SKM-1 (cell line): ENCODE results near the gene RADIL.
"Not testable (repeated sequence)": the region's sequence is repeated elsewhere in the genome, so short reads cannot be mapped to it uniquely, and the experiment has no call there.

Experiments used
- DNase-seq: peaks from one replicate; lab custom pipeline; 2025; ENCODE audit not compliant: unreplicated experiment; lab: John Stamatoyannopoulos, UW

The RADIL gene

DNA sequence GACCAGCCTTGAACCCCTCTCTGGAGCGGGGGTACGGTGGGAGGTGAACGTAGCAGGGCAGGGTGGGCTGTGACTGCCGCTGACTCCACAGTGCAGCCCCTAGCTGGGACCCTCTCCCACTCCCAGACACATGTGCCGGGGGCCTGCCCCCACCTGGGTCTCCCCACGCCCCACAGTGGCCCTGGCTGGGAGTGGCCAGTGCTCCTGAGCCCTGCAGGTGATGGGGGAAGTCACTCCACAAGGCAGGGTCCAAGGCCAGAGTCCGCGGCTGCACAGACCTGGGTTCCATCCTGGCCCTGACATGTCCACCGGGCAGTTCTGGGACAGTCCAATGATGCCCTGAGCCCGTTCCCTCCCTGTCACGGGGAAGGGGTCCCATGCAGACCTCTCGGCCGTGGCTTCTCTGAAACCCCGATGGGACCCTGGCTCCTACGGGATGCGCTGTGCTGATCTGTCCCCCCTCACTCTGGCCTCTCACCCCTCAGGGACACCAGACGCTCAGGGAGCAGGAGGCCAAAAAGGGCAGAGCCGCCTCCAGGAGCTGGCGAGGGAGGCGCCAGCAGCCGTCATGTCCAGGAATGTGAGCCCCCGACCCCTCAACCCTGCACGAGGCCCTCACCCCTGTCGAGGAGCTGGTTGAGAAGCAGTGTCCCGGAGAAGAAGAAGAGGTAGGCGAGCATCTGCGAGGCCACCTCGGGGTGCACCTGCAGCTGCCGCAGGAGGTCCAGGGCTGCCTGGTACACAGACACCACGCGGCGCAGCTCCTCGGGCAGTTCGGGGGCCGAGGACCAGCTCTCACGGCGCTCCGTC, 67.7 kb downstream of the RADIL start:
- no peak for DNase-seq

GRCh38 chr7:4815121-4815520, 68.4 kb downstream of the RADIL start:
- DNase-seq, result no peak

GRCh38 chr7:4814433-4814832, 69.1 kb downstream of the RADIL start:
- no peak for DNase-seq

DNA sequence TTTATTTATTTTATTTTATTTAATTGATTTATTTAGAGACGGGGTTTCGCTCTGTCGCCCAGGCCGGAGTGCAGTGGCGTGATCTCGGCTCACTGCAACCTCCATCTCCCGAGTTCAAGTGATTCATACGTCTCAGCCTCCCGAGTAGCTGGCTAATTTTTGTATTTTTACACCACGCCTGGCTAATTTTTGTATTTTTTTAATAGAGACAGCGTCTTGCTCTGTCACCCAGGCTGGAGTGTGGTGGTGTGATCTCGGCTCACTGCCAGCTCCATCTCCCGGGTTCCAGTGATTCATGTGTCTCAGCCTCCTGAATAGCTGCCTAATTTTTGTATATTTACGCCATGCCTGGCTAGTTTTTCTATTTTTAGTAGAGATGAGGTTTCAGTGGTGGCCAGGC, 73.8 kb downstream of the RADIL start:
- DNase-seq, result no peak

GRCh38 chr7:4809091-4809591, 74.4 kb downstream of the RADIL start:
- DNase-seq, result no peak

GRCh38 chr7:4808565-4808964, 75.0 kb downstream of the RADIL start:
- no peak for DNase-seq

GRCh38 chr7:4808026-4808425, 75.5 kb downstream of the RADIL start:
- no peak for DNase-seq

GRCh38 chr7:4807598-4808016, 75.9 kb downstream of the RADIL start:
- no peak for DNase-seq

DNA sequence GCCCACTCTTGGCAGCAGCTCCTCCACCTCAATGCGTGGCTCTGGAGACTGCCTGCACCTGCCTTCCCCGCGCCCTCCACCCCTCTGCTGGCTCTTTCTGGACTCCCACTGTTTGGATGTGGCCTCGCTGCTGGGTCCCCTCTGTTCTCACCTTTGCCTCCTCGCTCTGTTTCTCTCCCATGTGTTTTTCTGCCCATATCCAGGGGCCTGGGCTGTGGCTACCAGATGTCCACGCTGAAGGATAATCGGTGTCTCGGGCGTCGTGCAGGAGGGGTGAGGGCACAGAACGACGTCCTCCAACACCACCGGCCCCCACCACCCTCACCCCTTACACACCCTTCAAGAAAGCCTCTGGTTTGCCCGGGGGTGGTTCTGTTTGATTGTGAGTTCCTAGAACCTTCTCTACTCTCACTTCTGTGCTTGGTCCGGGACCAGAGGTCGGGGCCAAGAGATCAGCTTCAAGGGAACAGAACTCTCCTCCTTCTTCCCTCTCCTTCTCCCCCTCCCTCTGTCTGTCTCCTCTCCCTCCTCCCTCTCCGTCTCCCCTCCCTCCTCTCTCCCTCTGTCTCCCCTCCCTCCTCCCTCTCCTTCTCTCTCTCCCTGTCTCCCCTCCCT, 76.4 kb downstream of the RADIL start:
- no peak for DNase-seq

- no peak for DNase-seq
Observed at GRCh38 chr7:4805984-4806300, 77.6 kb downstream of the RADIL start.

GRCh38 chr7:4805110-4805983, 78.2 kb downstream of the RADIL start:
- no peak for DNase-seq

- DNase-seq, result no peak
Observed at GRCh38 chr7:4803397-4804241, 79.9 kb downstream of the RADIL start.

DNA sequence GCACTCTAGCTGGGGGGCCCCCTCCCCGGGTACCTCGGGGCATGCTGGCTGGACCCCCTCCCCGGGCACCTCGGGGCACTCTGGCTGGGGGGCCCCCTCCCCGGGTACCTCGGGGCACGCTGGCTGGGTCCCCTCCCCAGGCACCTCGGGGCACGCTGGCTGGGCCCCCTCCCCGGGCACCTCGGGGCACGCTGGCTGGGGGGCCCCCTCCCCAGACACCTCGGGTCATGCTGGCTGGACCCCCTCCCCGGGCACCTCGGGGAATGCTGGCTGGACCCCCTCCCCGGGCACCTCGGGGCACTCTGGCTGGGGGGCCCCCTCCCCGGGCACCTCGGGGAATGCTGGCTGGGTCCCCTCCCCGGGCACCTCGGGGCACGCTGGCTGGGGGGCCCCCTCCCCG, 80.9 kb downstream of the RADIL start:
- DNase-seq, result not testable (repeated sequence)

- no peak for DNase-seq
Observed at GRCh38 chr7:4801839-4802231, 81.7 kb downstream of the RADIL start.

DNA sequence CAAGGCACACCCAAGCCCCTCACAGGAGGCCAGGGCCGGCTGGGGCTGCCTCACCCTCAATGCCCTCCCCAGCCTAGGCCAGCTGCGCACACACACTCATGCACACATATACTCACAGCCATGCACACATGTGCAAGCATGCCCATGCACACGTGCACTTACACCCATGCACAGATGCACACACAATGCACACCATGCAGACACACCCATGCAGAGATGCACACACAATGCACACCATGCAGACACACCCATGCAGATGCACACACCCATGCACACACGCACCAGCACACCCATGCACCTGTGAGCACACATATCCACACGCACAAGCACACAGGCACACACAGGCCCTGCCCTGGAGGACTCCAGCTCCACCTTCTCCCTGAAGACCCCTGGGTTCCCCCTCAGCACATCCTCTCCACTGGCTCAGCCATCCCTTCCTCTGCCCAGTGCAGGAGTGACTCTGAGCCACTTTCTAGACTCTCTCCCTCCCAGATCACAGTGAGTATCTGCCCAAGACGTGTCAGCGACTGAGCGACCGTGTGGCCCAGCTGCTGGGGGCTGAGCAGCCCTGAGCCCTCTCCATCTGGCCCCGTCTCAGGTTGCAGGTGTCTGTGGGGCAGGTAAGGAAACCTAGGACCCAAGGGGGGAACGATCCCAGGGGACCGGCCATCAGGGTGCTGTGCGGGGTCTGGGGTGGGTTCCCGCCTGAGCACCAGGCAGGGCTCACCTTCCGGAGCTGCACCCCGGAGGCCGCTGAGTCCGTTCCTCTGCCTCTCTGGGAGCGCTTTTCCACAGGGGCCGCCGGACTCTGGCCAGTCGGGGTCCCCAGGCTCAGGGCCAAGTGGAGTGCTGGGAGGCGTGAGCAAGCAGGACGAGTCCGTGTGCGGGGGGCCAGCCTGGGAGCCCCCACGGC, 82.3 kb downstream of the RADIL start:
- DNase-seq, result no peak

DNA sequence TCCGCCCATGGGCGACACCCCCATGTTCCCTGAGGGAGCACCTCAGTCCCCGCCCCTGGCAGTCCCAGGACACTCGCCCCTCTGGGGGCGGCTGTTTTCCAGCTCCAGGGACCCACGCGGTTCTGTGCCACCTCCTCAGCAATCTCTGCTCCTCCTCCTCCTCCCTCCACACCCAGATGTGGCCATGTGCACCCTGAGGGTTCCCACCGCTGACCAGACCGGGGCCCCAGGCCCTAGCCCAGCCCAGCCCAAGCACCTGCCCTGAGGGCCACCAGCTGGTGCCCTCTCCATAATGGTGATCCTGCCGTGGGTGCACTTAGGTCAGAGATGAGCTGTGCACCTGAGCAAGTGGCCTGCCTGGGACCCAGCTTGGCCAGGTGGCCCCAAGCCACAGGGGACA, 83.0 kb downstream of the RADIL start:
- no peak for DNase-seq

GRCh38 chr7:4799508-4800268, 83.8 kb downstream of the RADIL start:
- no peak for DNase-seq

GRCh38 chr7:4798706-4799235, 84.7 kb downstream of the RADIL start:
- DNase-seq, result no peak
